ENCODE results near the gene PKP4. TPM values are rescaled to one million over a fixed set of nuclear protein-coding genes. Genes with fewer than 3 reads are reported as not detected.
"Not testable (repeated sequence)": the region's sequence is repeated elsewhere in the genome, so short reads cannot be mapped to it uniquely, and the experiment has no call there.

The PKP4 gene
- total RNA-seq, 3 donors from 2014 or later: 41.6 to 59.1 (median 51.1) TPM

GRCh38 chr2:158690823-158691222 lies 234.1 kb downstream of the PKP4 start:
- H3K4me3 ChIP-seq: no peak overlapping the region
- ATAC-seq (no peak), DNase-seq (no peak)
- no peaks in the 10 kb centered on the region for H3K9me3 ChIP-seq
- intact Hi-C loops (cut with DNase I, micrococcal nuclease): no loop called here
- H3K36me3 ChIP-seq (ENCODE audit: low read depth): no peaks in the 10 kb centered on the region
- H3K4me1 ChIP-seq (ENCODE audit: low read depth): no peaks in the 10 kb centered on the region
- no peak for TF ChIP-seq CTCF (IDR thresholded peaks at IDR 0.05)

GRCh38 chr2:158691619-158692018 lies 234.9 kb downstream of the PKP4 start:
- DNase-seq (no peak), ATAC-seq (no peak)
- Histone ChIP-seq H3K4me1 (ENCODE audit: low read depth) (no peaks in the 10 kb centered on the region), H3K36me3 (ENCODE audit: low read depth) (no peaks in the 10 kb centered on the region), H3K4me3 (no peak overlapping the region), H3K9me3 (peaks cover 2% of the 10 kb centered on the region)
- intact Hi-C loops (cut with DNase I, micrococcal nuclease): no loop called here
- TF ChIP-seq CTCF (IDR thresholded peaks at IDR 0.05): no peak

- Histone ChIP-seq H3K4me3 (no peak overlapping the region), H3K36me3 (ENCODE audit: low read depth) (no peaks in the 10 kb centered on the region), H3K9me3 (peaks cover 5% of the 10 kb centered on the region), H3K4me1 (ENCODE audit: low read depth) (no peaks in the 10 kb centered on the region)
- no peak for DNase-seq
- intact Hi-C loops (cut with DNase I, micrococcal nuclease): no loop called here
- no peak for TF ChIP-seq CTCF (IDR thresholded peaks at IDR 0.05)
- no peak for ATAC-seq
Measured at GRCh38 chr2:158692372-158693103, 235.8 kb downstream of the PKP4 start.

GRCh38 chr2:158693476-158693875 lies 236.7 kb downstream of the PKP4 start:
- DNase-seq (no peak), ATAC-seq (no peak)
- no peak for TF ChIP-seq CTCF (IDR thresholded peaks at IDR 0.05)
- Histone ChIP-seq H3K36me3 (ENCODE audit: low read depth) (no peaks in the 10 kb centered on the region), H3K9me3 (peaks cover 5% of the 10 kb centered on the region), H3K4me1 (ENCODE audit: low read depth) (no peaks in the 10 kb centered on the region), H3K4me3 (no peak overlapping the region)
- intact Hi-C loops (cut with DNase I, micrococcal nuclease): no loop called here

GRCh38 chr2:158695305-158695704 lies 238.6 kb downstream of the PKP4 start:
- no peak for TF ChIP-seq CTCF (IDR thresholded peaks at IDR 0.05)
- no peak for DNase-seq
- Histone ChIP-seq H3K36me3 (ENCODE audit: low read depth) (no peaks in the 10 kb centered on the region), H3K9me3 (peaks cover 5% of the 10 kb centered on the region), H3K4me3 (no peak overlapping the region), H3K4me1 (ENCODE audit: low read depth) (no peaks in the 10 kb centered on the region)
- intact Hi-C loops (cut with DNase I, micrococcal nuclease): no loop called here
- no peak for ATAC-seq

- ATAC-seq; DNase-seq; H3K4me3 ChIP-seq; H3K9me3 ChIP-seq; intact Hi-C loops (cut with DNase I, micrococcal nuclease); H3K36me3 ChIP-seq (ENCODE audit: low read depth); H3K4me1 ChIP-seq (ENCODE audit: low read depth): not testable (repeated sequence)
Measured at GRCh38 chr2:158695744-158696143, 239.0 kb downstream of the PKP4 start.

All from mucosa of descending colon (tissue), 3 donors.